Stomach (tissue), 4 donors: ENCODE data around the gene RAB32.

ENCODE experiments used
- POLR2A ChIP-seq, 4 donors: fragments of 450-650 bp; IDR thresholded peaks; one replicate each; pipeline ENCODE4 v1.6.1; 2016; ENCODE audit warnings: antibody characterized with exemption in 4 of 4, control low read depth in 2 of 4, mild to moderate bottlenecking in 1 of 4, moderate library complexity in 1 of 4
- TF ChIP-seq, protein P1 (sequence below), 7 experiments: fragments of 450-650 bp in 4 of 7; fragments of 200-600 bp in 3 of 7; sonication (generic) in 3 of 7; IDR thresholded peaks; one replicate each; pipeline ENCODE4 v1.5.1; 2016 to 2019; ENCODE audit warnings: antibody characterized with exemption in 7 of 7, control low read depth in 2 of 7, mild to moderate bottlenecking in 1 of 7

DNA sequence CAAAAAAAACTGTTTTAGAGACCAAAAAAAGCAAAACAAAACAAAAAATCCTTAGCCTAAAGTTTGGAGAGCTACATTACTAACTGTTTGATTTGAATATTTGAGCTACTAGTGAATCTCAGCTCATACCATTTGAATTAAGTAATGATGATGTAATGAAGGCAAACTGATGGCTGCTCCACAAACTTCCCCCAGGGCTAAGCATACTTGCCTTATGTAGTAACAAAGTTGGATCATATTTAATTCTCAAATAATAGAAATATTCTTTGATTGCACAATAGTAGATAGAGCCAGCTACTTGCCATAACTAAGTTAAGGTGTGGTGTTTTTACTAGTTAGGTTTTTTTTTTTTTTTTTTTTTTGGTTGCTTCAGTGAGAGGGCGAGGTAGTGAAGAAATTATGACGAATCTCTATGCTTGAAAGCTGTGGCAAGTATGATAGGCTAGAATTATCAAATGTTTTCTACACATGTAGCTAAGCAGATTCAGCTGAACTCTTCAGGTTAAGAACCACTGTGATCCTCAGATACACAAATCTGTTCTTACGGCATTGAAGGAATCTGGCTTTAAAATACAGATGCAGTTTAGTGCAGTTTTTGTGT is 2.9 kb downstream of the RAB32 start:
- TF ChIP-seq POLR2A (IDR thresholded peaks at IDR 0.05) = no peak
- TF ChIP-seq, protein P1, sequence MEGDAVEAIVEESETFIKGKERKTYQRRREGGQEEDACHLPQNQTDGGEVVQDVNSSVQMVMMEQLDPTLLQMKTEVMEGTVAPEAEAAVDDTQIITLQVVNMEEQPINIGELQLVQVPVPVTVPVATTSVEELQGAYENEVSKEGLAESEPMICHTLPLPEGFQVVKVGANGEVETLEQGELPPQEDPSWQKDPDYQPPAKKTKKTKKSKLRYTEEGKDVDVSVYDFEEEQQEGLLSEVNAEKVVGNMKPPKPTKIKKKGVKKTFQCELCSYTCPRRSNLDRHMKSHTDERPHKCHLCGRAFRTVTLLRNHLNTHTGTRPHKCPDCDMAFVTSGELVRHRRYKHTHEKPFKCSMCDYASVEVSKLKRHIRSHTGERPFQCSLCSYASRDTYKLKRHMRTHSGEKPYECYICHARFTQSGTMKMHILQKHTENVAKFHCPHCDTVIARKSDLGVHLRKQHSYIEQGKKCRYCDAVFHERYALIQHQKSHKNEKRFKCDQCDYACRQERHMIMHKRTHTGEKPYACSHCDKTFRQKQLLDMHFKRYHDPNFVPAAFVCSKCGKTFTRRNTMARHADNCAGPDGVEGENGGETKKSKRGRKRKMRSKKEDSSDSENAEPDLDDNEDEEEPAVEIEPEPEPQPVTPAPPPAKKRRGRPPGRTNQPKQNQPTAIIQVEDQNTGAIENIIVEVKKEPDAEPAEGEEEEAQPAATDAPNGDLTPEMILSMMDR (IDR thresholded peaks at IDR 0.05) = no peak
